Diencephalon (tissue), 1 donor: ENCODE results near the gene CSNK1E. TPM values are rescaled to one million over a fixed set of nuclear protein-coding genes. Genes with fewer than 3 reads are reported as not detected.

Experiments
- small RNA-seq: library from RNA; depleted of rRNA; stranded (forward); fragments of <200 nt; gene quantifications from one replicate; pipeline ENCODE3, GENCODE V24; 2014
- total RNA-seq: library from RNA; depleted of rRNA; stranded (reverse); fragments of >200 nt; gene quantifications from one replicate; pipeline ENCODE4 v1.2.3, GENCODE V29; 2014

Gene CSNK1E
- total RNA-seq = 154 TPM

GRCh38 chr22:38317122-38317994, at the start of gene CSNK1E:
CSNK1E (minus strand) TSS chr22:38317433; CDS start chr22:38314157, 3,276 bp downstream.

GRCh38 chr22:38272373-38273134, 44.7 kb downstream of the CSNK1E start, which contains the start of gene TMEM184B:
TMEM184B (minus strand) TSS chr22:38273010; CDS start chr22:38247961, 25,049 bp downstream.

Small RNA genes lying within 50 kb of the gene (small RNA-seq; reads per million reads assigned to genes)
- not detected for gene RF00017

Other genes with a start within 250 kb of the CSNK1E start
- 2.1 TPM for gene SLC16A8, start 233.2 kb downstream of the CSNK1E start, total RNA-seq
- 0.69 TPM for gene BAIAP2L2, start 206.7 kb downstream of the CSNK1E start, total RNA-seq
- 16.8 TPM for gene PLA2G6, start 135.6 kb downstream of the CSNK1E start, total RNA-seq
- 2.5 TPM for gene MAFF, start 115.4 kb downstream of the CSNK1E start, total RNA-seq
- gene TMEM184B, start 44.4 kb downstream of the CSNK1E start, total RNA-seq = 21.0 TPM
- 6.5 TPM for gene KCNJ4, start 137.8 kb upstream of the CSNK1E start, total RNA-seq
- 1.2 TPM for gene KDELR3, start 150.7 kb upstream of the CSNK1E start, total RNA-seq
- gene DDX17, start 188.9 kb upstream of the CSNK1E start, total RNA-seq = 510 TPM